ENCODE results near the gene BAHCC1. TPM values are rescaled to one million over a fixed set of nuclear protein-coding genes. Genes with fewer than 3 reads are reported as not detected.

The BAHCC1 gene
- total and polyA plus RNA-seq, 9 of the 15 experiments (the other 6 are each of a cell fraction or from before 2014, with no cell fraction given): 0.14 to 26.9 (median 5.0) TPM

GRCh38 chr17:81510785-81511553 is 115.7 kb downstream of the BAHCC1 start (continued):
- TF ChIP-seq ZNF318 (IDR thresholded peaks at IDR 0.05; ENCODE audit: borderline replicate concordance in 1 of 2, low read depth in 1 of 2) (no peak), SRF (CRISPR knock-in tag; IDR thresholded peaks at IDR 0.05) (no peak), ZNF395 (CRISPR knock-in tag; IDR thresholded peaks at IDR 0.05) (no peak), CBFB (CRISPR knock-in tag; IDR thresholded peaks at IDR 0.05) (0 out of 2 replicates have a peak, but pooled peaks have one; percentile 38), ETV5 (CRISPR knock-in tag; IDR thresholded peaks at IDR 0.05; ENCODE audit: low read depth) (peak; percentile 53), ZNF609 (CRISPR knock-in tag; IDR thresholded peaks at IDR 0.05; ENCODE audit: borderline replicate concordance) (no peak; the same call in 1 of the 2 replicates), ASH1L (IDR thresholded peaks at IDR 0.05; ENCODE audit: borderline replicate concordance, low read depth, partially characterized antibody) (no peak), PKNOX1 (IDR thresholded peaks at IDR 0.05) (no peak), RBM34 (IDR thresholded peaks at IDR 0.05; ENCODE audit: borderline replicate concordance, insufficient read depth, low read length) (no peak)
